H9 (cell line): Measurements from ENCODE around the gene IPP. TPM values are rescaled to one million over a fixed set of nuclear protein-coding genes. Genes with fewer than 3 reads are reported as not detected.

Experiments
- DNase-seq: peaks from one replicate; pipeline ENCODE4 v3.0.0-alpha.2; 2017
- H2AFZ ChIP-seq: one replicate; pipeline ENCODE4 v1.6.1; 2013; ENCODE audit warnings: mild to moderate bottlenecking, low read length, control low read depth, moderate library complexity
- H2AK5ac ChIP-seq: 2 replicates; pipeline ENCODE4 v1.6.1; 2013; ENCODE audit warnings: low read length, control low read depth, mixed read lengths; ENCODE audit not compliant: insufficient read length
- H2BK120ac ChIP-seq: one replicate; pipeline ENCODE4 v1.6.1; 2013; ENCODE audit warnings: low read depth, mild to moderate bottlenecking, low read length, control low read depth, inconsistent platforms; ENCODE audit not compliant: poor library complexity, severe bottlenecking
- H2BK12ac ChIP-seq: 2 replicates; pipeline ENCODE4 v1.6.1; 2013; ENCODE audit warnings: low read length, control low read depth, mixed read lengths, low read depth; ENCODE audit not compliant: insufficient read length
- H2BK15ac ChIP-seq: 2 replicates; pipeline ENCODE4 v1.6.1; 2013; ENCODE audit warnings: low read depth, low read length, control low read depth
- H2BK20ac ChIP-seq: one replicate; pipeline ENCODE4 v1.6.1; 2013; ENCODE audit warnings: low read depth, mild to moderate bottlenecking, low read length, control low read depth, inconsistent platforms; ENCODE audit not compliant: poor library complexity, severe bottlenecking
- H2BK5ac ChIP-seq: 2 replicates; pipeline ENCODE4 v1.6.1; 2013; ENCODE audit warnings: low read length, control low read depth, mixed read lengths; ENCODE audit not compliant: insufficient read length
- H3K14ac ChIP-seq: 2 replicates; pipeline ENCODE4 v1.6.1; 2013; ENCODE audit warnings: low read length, control low read depth; ENCODE audit not compliant: insufficient read depth
- H3K18ac ChIP-seq: 2 replicates; pipeline ENCODE4 v1.6.1; 2013; ENCODE audit warnings: low read depth, mild to moderate bottlenecking, mixed read lengths, low read length, control low read depth; ENCODE audit not compliant: insufficient read length
- H3K23ac ChIP-seq: 2 replicates; pipeline ENCODE4 v1.6.1; 2013; ENCODE audit warnings: low read length, control low read depth, mixed read lengths, low read depth; ENCODE audit not compliant: insufficient read length
- H3K23me2 ChIP-seq: 2 replicates; pipeline ENCODE4 v1.6.1; 2013; ENCODE audit warnings: low read depth, mild to moderate bottlenecking, mixed read lengths, low read length, control low read depth; ENCODE audit not compliant: insufficient read length, poor library complexity, severe bottlenecking
- H3K27ac ChIP-seq: 2 replicates; pipeline ENCODE4 v1.5.1; 2013; ENCODE audit warnings: low read length, control low read depth, mixed read lengths, low read depth; ENCODE audit not compliant: insufficient read length
- H3K27me3 ChIP-seq: 2 replicates; pipeline ENCODE4 v1.6.1; 2013; ENCODE audit warnings: low read length, control low read depth, inconsistent platforms; ENCODE audit not compliant: insufficient read depth
- H3K4ac ChIP-seq: 2 replicates; pipeline ENCODE4 v1.6.1; 2013; ENCODE audit warnings: low read depth, mild to moderate bottlenecking, control low read depth, inconsistent platforms, low read length, moderate library complexity
- H3K4me1 ChIP-seq: 2 replicates; pipeline ENCODE4 v1.6.1; 2013; ENCODE audit warnings: low read length, control low read depth, inconsistent platforms; ENCODE audit not compliant: insufficient read depth
- H3K4me2 ChIP-seq: 2 replicates; pipeline ENCODE4 v1.6.1; 2013; ENCODE audit warnings: low read length, control low read depth, mixed read lengths; ENCODE audit not compliant: insufficient read length, insufficient read depth
- H3K56ac ChIP-seq: 2 replicates; pipeline ENCODE4 v1.6.1; 2013; ENCODE audit warnings: low read depth, mild to moderate bottlenecking, mixed read lengths, low read length, control low read depth; ENCODE audit not compliant: insufficient read length
- H3K79me1 ChIP-seq: 2 replicates; pipeline ENCODE4 v1.6.1; 2013; ENCODE audit warnings: low read depth, mild to moderate bottlenecking, moderate library complexity, low read length, control low read depth, inconsistent platforms; ENCODE audit not compliant: insufficient read depth, poor library complexity, severe bottlenecking
- H3K79me2 ChIP-seq: 2 replicates; pipeline ENCODE4 v1.6.1; 2013; ENCODE audit warnings: low read length, control low read depth, inconsistent platforms; ENCODE audit not compliant: insufficient read depth
- H3K9ac ChIP-seq: 2 replicates; pipeline ENCODE4 v1.6.1; 2013; ENCODE audit warnings: low read length, control low read depth, mixed read lengths; ENCODE audit not compliant: insufficient read length; ENCODE audit errors: extremely low read depth
- H3K9me3 ChIP-seq: one replicate; pipeline ENCODE4 v1.6.1; 2013; ENCODE audit warnings: low read depth, low read length, inconsistent platforms; ENCODE audit not compliant: control insufficient read depth
- H3T11ph ChIP-seq: one replicate; pipeline ENCODE4 v1.6.1; 2013; ENCODE audit warnings: mild to moderate bottlenecking, low read length, control low read depth, inconsistent platforms
- H4K20me1 ChIP-seq: one replicate; pipeline ENCODE4 v1.6.1; 2013; ENCODE audit not compliant: control insufficient read depth, insufficient read length, insufficient read depth
- H4K5ac ChIP-seq: 2 replicates; pipeline ENCODE4 v1.6.1; 2013; ENCODE audit warnings: low read depth, mild to moderate bottlenecking, mixed read lengths, low read length, control low read depth; ENCODE audit not compliant: insufficient read length
- H4K8ac ChIP-seq: replicated peaks from 2 replicates; pipeline ENCODE4 v1.6.1; 2013; ENCODE audit warnings: low read length, control low read depth, mixed read lengths, low read depth; ENCODE audit not compliant: insufficient read length
- H4K91ac ChIP-seq: 2 replicates; pipeline ENCODE4 v1.6.1; 2013; ENCODE audit warnings: low read depth, mild to moderate bottlenecking, moderate library complexity, mixed read lengths, low read length, control low read depth; ENCODE audit not compliant: insufficient read length
- H3K27ac Mint-ChIP-seq, 3 experiments: 2 replicates in 2 of 3; 3 replicates in 1 of 3; pipeline ENCODE4 v1.8.0; 2020 to 2021; ENCODE audit warnings: mixed read lengths in 3 of 3, mild to moderate bottlenecking in 1 of 3, moderate library complexity in 1 of 3
- H3K27me3 Mint-ChIP-seq: 2 replicates; pipeline ENCODE4 v1.8.0; 2021; ENCODE audit warnings: low read depth, mild to moderate bottlenecking, moderate library complexity, mixed read lengths
- H3K36me3 Mint-ChIP-seq, 3 experiments: 2 replicates in 2 of 3; 3 replicates in 1 of 3; pipeline ENCODE4 v1.8.0; 2020 to 2021; ENCODE audit warnings: low read depth in 3 of 3, mixed read lengths in 3 of 3; ENCODE audit not compliant: insufficient read depth in 1 of 3
- H3K4me1 Mint-ChIP-seq, 2 experiments: 2 replicates each; pipeline ENCODE4 v1.8.0; 2020; ENCODE audit warnings: mixed read lengths in 2 of 2
- H3K4me3 Mint-ChIP-seq, 2 experiments: 2 replicates in 1 of 2; 3 replicates in 1 of 2; pipeline ENCODE4 v1.8.0; 2020 to 2021; ENCODE audit warnings: mild to moderate bottlenecking in 2 of 2, mixed read lengths in 2 of 2, moderate library complexity in 1 of 2
- H3K9me3 Mint-ChIP-seq, 2 experiments: 2 replicates in 1 of 2; 3 replicates in 1 of 2; pipeline ENCODE4 v1.8.0; 2020; ENCODE audit warnings: mild to moderate bottlenecking in 2 of 2, mixed read lengths in 2 of 2, moderate library complexity in 1 of 2
- whole genome bisulfite sequencing: extraction: QIAGEN DNeasy Blood & Tissue Kit; methylation state at CpG from one replicate; pipeline ENCODE4 v1.1.7; 2013; ENCODE audit warnings: missing lambda C conversion rate, low lambda C conversion rate, mixed read lengths; ENCODE audit not compliant: insufficient read length; ENCODE audit errors: extremely low coverage; 5-methylcytosine and 5-hydroxymethylcytosine counted together
- total RNA-seq: library from RNA; stranded (reverse); gene quantifications from 2 replicates; pipeline ENCODE4 v1.2.1, GENCODE V29; 2021
- TF ChIP-seq, protein P1 (sequence below): fragments of 200-600 bp; sonication (generic); conservative IDR thresholded peaks from 3 replicates; pipeline ENCODE4 v1.8.0; 2021; ENCODE audit warnings: antibody characterized with exemption, mild to moderate bottlenecking

The IPP gene
- total RNA-seq, 1 experiment from 2014 or later, result 6.3 TPM

DNA sequence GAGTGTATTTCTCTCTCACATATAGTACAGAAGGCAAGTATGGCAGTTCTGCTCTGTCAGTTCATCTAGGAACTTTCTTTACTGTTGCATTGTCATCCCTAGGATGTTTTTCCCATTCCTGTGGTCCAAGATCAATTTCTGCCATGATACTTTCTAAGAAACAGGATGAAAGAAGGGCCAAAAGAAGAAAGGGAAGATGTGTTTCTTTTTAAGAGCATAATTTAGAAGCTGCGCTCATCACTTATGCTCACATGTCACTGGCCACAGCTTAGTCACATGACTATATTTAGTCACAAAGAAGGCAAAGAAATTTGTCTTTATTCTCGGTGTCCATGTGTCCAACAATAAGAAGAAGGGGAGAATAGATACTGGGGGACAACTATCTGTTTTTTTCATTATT is 45.9 kb upstream of the IPP start:
- Histone ChIP-seq H2AFZ (no peak overlapping the region), H3T11ph (no peak overlapping the region), H3K4me2 (no peak overlapping the region), H3K4ac (no peak overlapping the region), H3K79me1 (no peaks in the 10 kb centered on the region), H4K91ac (no peak overlapping the region), H2BK20ac (no peak overlapping the region), H3K9ac (no peak overlapping the region), H2BK120ac (no peak overlapping the region), H3K18ac (no peak overlapping the region), H2BK15ac (no peak overlapping the region), H4K5ac (no peak overlapping the region), H3K27ac (no peak overlapping the region), H3K23me2 (no peaks in the 10 kb centered on the region), H3K23ac (no peak overlapping the region), H3K27me3 (no peaks in the 10 kb centered on the region), H3K14ac (no peak overlapping the region), H2AK5ac (no peak overlapping the region), H3K4me1 (no peaks in the 10 kb centered on the region), H3K79me2 (no peaks in the 10 kb centered on the region), H4K8ac (no peak overlapping the region), H2BK12ac (no peak overlapping the region), H3K9me3 (no peaks in the 10 kb centered on the region), H2BK5ac (no peak overlapping the region), H3K56ac (no peak overlapping the region), H4K20me1 (no peaks in the 10 kb centered on the region)
- no peak for DNase-seq
- H3K27me3 Mint-ChIP-seq, result peaks cover 51% of the 10 kb centered on the region
- H3K4me3 Mint-ChIP-seq, result no peak overlapping the region
- TF ChIP-seq, protein P1, sequence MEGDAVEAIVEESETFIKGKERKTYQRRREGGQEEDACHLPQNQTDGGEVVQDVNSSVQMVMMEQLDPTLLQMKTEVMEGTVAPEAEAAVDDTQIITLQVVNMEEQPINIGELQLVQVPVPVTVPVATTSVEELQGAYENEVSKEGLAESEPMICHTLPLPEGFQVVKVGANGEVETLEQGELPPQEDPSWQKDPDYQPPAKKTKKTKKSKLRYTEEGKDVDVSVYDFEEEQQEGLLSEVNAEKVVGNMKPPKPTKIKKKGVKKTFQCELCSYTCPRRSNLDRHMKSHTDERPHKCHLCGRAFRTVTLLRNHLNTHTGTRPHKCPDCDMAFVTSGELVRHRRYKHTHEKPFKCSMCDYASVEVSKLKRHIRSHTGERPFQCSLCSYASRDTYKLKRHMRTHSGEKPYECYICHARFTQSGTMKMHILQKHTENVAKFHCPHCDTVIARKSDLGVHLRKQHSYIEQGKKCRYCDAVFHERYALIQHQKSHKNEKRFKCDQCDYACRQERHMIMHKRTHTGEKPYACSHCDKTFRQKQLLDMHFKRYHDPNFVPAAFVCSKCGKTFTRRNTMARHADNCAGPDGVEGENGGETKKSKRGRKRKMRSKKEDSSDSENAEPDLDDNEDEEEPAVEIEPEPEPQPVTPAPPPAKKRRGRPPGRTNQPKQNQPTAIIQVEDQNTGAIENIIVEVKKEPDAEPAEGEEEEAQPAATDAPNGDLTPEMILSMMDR, result no peak
- no peak overlapping the region for H3K27ac Mint-ChIP-seq
- H3K9me3 Mint-ChIP-seq, result no peaks in the 10 kb centered on the region
- H3K36me3 Mint-ChIP-seq, result no peaks in the 10 kb centered on the region
- peaks cover 6 to 13% of the 10 kb centered on the region in 2 experiments for H3K4me1 Mint-ChIP-seq
- no CpG with 5 or more reads among the region's 2 CpGs for WGBS
